NCI-H526 treated with DMSO at 0.1 percent for 48 hours (cell line): Measurements from ENCODE around the gene MYO1C.
"Not testable (repeated sequence)": the region's sequence is repeated elsewhere in the genome, so short reads cannot be mapped to it uniquely, and the experiment has no call there.

Source experiments
- DNase-seq: peaks from one replicate; lab custom pipeline; 2025; lab: John Stamatoyannopoulos, UW

The MYO1C gene

DNA sequence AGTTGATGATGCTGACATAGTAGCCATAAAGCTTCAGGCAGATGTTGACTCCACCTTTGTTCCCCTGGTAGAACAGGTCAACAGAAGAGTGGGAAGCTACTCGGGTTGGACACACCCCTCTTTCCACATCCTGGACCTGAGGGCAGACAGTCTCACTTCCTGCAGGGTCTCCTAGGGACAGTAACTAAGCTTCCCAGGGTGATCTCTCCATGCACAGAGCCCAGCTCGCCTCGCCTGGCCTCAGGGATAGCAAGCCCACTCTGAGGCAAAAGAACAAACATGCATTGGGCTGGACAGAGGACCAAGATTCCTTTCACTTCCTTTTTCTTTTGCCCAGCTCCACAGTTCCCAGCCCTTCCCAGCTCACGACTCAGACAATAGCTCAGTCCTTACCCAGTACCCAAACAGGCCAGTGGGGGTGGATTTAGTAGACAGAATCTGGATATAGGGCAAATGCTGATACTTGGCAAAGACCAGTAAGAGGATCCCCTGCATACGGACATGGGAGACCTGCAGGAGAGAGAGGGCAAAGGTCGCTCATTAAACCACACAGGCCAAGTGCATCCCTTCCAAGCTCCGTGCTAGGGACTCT lies 16.9 kb upstream of the MYO1C start:
- no peak for DNase-seq

DNA sequence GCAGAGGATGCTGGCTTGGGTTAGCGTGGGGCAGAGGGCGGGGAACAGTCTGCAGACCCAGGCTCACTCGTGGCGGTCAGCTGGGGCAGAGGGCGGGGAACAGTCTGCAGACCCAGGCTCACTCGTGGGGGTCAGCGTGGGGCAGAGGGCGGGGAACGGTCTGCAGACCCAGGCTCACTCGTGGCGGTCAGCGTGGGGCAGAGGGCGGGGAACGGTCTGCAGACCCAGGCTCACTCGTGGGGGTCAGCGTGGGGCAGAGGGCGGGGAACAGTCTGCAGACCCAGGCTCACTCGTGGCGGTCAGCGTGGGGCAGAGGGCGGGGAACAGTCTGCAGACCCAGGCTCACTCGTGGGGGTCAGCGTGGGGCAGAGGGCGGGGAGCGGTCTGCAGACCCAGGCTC lies 16.2 kb upstream of the MYO1C start:
- DNase-seq, result not testable (repeated sequence)

DNA sequence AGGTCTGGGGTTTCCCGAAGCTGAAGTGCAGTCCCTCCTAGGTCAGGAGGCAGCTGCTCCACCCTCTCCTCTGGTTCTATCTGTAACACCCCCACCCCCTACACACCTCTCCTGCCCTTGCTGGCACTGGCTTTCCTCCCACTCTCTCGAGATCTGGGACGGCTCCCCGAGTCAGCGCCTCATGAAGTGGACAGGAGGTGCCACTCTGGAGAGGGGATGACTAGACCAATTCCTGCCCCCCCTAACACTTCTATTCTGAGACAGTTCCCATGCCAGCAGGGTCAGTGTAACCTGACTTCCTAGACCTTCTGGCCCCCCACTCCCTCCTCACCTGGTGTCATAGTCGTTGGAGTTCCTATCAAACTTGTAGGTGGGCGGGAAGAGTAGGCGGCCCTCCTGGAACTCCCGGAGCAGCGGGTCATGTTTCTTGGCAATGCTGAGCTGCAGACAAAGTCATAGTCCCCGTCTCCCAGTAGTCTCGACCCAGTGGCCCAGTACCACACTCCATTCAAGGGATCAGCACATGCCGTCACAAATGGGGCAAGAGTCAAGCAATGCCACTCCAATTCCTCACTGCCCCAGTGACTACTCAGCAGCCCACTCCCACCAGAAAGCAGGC lies 14.3 kb upstream of the MYO1C start:
- DNase-seq, result no peak

DNA sequence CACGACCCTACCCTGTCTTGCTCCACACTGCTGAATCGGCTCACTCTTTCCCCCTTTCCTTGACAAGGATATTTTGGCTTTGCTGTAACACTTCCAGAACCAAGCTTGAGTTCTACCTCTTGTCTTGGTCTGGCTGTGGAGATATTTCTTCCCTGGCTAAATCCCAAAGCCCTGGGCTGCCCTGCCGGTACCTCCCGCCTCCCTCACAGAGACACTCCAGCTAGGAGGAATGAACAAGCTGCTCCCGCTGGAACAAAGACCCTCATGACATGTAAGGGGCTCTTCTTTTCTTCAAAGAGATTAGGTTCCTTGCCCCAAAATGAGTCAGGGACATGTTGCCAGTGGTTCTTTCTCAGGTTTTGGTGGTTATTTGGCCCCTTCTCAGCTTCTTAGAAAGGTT lies 13.1 kb upstream of the MYO1C start:
- DNase-seq, result no peak

DNA sequence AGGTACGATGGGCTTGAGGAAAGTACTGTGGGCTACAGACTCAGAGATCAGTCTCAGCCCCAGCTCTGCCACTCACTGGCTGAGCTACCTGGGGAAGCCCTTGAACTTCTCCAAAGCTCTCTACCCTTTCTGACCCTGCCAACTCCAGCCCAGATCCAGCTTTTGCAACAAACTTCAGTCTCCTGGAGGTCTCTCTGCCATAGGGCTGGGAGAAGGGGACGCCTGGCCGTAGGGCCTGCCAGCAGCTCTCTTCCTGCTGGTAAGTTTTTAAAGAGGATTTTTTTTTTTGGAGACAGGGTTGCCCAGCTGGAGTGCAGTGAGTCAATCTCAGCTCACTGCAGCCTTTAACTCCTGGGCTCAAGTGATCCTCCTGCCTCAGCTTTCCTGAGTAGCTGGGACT lies 12.4 kb upstream of the MYO1C start:
- DNase-seq, result no peak

DNA sequence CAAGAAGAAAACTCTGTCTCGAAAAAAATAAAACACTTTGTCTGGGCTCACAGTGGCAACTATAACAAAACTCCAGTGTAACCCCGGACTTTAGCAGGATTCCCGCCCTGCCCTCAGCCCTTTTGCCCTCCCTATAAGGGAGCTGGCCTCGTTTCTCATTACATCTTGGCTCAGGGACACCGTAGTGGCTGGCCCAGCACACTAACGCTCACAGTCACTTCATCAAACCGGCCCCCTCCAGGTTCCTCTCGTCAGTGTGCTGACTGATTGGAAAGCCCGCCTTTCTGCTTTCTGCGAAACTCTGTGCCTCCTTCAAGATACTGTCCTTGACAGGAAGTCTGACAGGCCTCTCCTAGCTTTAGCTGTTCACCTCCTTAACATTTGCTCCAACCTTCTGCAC lies 11.2 kb upstream of the MYO1C start:
- DNase-seq, result no peak

DNA sequence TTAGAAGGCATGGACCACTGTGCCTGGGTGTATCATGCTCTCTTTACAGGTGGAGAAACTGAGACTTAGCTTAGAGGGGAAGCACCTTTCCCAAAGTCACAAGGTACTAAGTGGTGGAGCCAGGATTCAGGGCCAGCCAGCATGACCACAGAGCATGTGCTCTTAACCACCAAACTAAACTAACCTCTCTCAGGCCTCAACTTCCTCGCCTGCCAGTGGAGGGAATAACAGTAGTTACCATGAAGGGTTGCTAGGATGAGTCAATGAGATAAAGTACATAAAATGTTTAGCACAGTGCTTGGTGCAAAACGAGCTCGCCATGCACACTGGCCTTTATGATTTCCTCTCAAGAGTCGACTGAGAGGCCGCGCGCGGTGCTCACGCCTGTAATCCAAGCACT lies 6.4 kb upstream of the MYO1C start:
- DNase-seq, result no peak

DNA sequence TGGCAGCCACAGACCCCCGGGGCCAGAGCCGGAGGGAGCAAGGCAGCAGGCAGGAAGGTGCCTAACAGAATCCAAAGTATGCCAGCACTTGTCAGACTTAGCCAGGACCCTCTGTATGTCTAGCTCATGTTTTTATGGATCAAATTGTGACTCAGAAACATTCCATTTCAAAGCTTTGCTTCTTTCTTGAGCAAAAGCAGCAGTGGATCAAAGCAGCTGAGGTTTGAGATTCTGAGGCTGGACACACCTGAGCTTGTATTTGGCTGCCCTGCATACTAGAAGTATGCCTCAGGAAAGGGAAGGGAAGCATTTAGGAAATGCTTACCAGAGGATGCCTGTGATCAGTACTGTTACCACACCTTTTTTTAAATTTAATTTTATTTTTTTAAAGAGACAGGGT lies 5.7 kb upstream of the MYO1C start:
- no peak for DNase-seq

DNA sequence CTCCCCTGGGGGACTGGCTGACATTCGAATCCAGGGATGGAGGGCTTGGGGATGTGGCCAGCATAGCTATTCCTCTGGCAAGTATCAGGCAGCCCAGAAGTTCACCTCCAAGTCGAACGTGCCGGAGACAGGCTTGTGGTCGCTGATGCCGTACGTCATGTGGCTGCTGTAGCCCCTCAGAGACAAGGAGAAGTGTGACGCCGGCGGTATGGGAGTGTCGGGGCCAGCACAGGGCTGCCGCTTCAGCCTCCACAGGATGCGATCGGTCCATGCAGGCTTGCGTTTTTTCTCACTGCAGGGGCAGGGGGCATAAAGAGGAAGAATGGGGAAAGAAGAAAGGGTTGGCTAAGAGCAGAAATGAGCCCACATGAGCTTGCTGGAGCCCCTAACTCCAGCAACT lies 5.3 kb upstream of the MYO1C start:
- no peak for DNase-seq

DNA sequence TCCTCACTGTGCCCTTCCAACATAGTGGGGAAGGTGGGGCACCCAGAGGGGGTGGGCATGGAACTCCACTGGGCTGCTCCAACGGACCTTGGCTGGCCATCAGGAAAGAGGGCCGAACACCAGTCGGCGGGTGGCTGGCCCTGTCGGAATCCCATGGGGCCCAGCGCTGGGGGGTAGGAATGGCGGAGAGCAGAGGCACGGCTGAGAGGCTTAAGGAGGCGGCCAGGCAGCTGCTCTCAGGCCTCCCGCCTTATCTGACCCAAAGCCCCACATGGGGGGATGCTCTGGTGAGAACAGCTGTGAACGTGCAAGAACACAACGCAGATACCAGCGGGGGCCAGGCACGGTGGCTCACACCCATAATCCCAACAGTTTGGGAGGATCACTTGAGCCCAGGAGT lies 4.4 kb upstream of the MYO1C start:
- DNase-seq, result no peak

DNA sequence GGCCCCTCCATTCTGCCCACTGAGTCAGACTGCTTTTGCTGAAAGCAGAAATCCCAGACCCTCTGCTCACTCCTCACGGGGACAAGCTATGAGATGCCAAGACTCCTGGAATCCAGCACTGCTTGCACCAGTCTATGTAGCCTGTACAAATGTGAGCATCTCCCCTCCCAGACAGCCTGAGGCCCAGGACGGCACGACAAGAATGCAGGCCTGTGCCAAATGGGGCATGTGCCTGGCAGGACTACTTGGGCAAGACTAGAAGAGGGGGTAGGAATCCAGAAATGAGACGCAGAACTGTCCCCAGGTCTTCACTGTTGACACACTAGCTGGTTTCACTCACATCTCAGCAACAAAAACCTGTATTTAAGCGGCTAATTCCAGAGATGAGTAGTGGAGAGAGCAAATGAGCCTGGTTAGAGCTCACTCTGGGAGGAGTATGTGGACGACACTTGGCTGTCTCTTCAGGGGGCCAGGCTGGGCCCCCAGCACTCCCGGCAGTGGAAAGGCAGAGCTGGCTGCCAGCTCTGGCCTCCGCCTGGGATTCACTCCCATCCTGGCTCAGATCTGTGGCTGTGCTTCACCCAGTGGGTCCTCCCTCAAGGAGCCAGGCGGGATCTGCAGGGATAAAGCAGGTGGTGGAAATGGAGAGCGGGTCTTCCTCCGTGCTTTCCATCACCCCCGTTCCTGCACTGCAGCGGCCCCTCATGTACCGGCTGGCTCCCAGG lies 2.9 kb upstream of the MYO1C start:
- no peak for DNase-seq

DNA sequence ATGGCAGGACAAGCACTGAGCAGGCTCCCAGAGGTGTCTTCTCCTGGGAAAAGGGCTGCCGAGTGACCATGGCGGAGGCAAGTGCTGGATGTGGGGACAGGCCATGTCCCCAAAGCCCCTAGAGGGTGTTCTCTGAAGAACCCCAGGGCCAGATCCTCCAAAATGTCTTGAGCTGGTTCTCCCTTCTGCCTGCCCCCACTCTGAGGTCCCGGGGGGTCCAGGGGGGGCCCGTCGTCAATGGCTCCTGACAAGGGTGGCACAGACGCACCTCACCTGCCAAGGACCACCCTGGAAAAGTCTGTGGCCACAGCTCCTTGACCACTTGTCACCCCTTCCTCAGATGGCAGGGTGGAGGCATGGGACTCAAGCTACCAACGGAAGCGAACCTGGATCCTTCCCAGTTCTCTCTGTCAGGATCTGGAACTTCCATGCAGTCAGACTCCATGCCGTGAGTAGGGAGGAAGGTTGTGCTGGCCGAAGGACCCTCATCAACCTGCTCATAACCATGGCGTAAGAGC lies 2.3 kb upstream of the MYO1C start:
- no peak for DNase-seq

DNA sequence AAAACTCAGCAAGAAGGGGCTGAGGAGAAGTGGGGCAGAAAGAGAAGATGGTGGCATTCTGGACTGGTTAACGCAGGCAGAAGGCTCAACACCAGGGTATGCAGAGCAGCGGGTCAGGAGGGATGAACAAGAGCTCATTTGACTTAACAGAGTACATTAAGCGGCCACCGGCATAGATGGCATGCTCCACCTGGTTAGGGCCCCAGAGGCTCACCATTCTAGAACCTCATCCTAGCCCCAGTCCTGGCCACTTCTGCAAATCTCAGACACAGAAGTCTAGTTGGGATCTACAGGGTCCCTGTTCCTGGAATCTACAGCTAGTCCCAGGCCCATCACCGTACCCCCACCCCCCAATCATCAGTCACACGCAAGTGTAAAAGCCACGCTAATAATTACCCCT lies 1.7 kb upstream of the MYO1C start:
- no peak for DNase-seq

DNA sequence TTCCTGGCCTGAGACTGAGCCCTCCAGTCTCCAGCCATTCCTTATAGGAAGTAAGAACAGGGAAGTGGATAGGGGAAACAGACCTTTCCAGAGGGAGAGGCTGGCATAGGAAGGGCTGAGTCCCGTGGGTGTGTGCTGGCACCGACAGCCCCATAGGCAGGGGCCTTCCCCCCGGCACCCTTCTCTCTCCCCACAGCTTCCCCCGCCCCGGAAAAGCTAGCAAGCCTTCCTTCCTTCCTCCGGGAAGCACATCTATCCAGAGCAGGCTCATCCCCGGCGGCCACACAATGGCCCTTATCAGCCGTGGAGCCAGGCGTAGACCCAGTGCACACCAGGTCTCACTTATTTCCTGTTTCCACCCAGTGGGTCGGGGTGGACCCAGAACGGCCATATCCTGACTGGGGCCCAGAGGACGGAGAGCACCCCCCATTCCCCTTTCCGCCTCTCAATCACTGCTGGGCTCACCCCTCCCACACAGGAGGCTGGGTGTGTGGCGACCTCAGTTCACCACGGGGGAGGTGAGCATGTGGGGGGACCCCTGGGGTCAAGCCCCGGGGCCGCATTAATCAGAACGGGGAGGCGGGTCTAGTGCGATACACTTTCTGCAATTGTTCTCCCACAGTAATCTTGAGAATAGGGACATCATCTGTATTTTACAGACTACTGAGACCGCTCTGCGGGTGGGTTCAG lies 950 bp upstream of the MYO1C start:
- no peak for DNase-seq

DNA sequence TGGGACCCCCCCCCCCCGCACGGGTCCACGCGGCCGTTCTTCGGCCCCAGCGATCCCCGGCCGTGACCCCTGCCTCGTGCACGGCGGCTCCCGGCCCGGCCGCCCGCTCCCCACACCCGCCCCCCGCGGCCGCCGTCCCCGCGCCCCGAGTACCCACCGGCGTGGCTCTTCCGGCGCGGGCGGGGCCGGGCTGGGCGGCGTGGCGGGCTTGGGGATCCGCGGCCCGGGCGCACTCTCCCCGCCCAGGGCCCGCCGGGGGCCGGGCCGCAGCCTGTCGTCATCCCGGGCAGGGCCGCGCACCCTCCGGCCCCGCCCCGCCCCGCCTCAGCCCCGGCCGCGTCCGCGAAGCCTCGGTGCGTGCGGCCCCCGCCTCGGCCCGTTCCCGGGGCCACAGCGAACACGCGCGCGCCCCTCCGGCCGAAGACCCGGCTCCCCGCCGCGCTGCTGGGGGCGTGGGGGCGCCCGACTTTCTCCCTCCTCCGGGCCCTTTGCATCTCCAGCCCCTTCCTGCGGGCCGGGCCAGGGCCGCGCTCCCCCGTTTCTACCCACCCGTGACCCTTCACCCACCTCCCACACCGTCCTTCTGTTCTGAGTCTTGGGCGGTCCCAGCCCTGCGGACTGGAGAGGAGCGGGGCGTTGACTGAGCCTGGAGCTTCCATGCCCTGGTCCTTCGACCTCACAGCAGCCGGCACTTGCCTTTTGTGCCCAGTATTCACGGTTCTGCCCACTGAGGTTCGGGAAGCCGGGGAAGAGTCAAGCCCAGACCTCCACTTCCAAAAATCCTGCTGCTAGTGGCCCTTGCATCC lies 840 bp downstream of the MYO1C start:
- no peak for DNase-seq

DNA sequence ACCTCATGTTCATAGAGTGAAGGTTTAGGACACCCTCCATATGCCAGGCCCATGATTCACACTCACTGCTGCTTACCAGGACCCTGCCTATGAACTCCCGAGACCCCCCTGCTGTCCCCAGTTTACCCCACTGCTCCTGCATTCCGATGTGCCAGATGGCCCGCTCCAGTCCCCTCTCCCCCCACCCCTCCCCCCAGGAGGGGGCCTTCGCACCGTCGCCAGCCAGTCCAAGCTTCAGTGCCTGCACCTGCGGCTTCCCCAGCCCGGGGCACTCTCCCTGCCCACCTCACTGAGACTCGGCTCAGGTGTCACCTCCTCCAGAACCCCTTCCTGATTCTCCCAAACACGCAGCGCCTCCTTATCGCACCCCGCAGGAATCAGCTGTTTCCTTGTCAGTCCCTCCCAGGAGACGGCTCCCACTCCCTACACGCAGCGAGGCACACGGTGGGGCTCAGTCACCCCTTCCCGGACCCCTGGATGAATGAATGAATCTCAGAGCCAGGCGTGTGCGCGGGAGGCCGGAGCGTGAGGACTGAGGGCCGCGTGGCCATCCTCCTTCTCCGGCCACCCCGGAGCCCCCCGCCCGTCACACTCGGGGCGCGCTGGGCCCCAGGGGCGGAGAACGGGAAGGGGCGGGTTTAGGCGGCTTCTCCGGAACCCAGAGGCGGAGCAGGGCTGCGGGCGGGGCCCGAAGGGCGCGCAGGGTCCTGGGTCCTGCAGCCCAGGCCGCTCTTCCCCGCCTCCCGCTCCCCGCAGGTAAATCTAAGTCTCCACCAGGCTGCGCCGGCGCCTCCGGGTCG lies 1.6 kb downstream of the MYO1C start:
- DNase-seq, result peak; percentile 21

DNA sequence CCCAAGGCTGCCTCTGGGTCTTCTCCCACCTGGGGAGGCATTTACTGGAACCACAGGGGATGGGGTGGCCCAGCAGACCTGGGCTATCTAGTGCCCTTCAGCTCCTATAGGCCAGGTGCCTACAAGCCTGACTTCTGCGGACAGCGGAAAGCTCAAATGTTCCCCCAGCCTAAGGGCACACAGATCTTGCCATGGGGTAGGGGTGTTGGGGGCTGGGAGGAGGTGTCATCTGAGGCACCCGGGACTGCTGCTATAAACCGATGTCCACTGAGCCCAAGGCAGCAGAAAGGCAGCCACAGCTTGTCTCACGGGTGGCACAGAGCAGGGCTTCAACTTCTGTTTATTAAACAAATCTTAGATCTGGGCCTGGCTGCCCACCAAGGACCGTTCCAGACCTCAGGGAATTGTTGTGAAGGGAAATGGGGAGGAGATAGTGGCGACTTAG lies 3.6 kb downstream of the MYO1C start:
- no peak for DNase-seq

DNA sequence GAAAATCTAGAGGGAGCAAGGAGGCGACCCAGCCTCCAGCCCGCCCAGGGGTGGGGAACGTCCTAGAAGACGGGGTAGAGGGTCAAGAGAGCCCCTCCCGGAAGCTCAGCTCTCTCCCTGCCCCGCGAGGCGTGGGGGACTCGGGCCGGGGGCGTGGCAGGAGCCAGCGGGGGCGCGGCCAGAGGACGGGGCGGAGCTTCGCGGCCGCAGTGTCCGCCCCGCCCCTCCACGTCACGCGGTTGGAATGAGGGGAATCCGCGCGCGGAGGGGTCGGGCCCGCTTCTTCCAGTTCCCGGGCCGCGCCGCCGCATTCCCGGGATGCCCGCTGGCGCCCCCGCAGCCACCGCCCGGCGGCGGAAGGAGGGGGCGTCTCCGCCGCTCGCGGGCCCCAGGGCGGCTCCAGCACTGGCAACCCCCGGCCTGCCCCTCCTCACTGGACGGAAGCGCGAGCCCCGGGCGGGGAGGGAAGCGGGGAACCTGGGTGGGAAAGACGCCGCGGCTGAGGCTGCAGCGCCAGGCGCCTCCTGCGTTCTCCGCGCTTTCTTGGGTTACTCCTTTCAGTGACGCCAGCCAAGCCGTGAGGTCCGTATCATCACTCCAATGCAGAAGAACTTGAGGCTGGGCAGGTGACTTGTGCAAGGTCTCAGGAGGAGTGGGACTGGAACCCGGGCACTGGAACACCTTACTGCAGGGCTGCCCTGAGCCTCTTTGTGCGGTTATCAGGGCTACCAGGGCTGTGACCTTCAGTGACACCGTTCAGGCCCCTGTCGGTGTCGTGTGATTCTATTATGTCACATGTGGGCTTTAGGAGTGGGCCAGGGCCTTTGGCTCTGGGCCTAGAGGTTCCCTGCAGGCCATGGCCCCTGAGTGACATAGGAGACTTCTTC lies 4.3 kb downstream of the MYO1C start:
- peak; percentile 7 for DNase-seq

DNA sequence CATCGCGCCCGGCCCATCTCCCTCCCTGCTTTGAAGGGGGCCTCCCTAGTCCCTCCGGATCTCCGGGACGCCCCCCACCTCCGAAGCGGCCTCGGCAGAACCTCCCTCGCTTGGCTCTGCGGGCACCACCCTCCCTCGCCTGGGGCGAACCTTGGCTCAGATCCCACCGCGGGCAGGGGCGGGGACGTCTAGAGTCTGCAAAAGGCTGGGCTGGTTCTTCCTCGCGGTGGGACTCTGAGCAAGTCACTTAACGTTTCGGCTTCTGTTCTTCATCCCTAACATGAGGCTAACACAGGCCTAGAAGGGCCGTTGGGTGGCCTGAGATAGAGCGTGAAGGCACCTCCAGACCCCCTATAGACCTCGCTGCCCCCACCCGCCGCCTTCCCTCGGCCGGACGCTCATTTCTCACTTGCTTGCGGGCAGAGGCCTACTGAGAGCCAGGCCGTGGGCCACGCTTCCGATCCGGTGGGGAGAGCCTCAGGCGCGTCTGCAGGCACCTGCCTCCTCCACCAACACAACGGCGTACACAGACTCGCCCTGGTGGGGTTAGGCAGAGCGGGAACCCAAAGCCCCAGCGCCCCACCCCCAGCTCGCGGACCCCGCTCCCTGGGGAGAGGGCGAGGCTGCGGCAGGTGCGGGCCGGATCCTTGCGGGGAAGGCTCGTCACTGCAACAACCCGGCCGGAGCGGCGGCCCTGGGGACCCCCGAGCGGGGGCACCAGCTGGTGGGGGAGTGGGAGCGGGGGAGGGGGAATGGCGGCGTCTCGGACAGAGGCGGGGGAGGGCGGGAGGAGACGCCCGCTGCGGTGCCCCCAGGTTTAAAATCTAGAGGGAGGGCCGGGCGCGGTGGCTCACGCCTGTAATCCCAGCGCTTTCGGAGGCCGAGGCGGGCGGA lies 5.4 kb downstream of the MYO1C start:
- peak; percentile 49 for DNase-seq
